ENCODE results near the gene CEACAM5. TPM values are rescaled to one million over a fixed set of nuclear protein-coding genes. Genes with fewer than 3 reads are reported as not detected.

CEACAM5 gene
- total RNA-seq, 1 donor from 2014 or later = not detected

DNA sequence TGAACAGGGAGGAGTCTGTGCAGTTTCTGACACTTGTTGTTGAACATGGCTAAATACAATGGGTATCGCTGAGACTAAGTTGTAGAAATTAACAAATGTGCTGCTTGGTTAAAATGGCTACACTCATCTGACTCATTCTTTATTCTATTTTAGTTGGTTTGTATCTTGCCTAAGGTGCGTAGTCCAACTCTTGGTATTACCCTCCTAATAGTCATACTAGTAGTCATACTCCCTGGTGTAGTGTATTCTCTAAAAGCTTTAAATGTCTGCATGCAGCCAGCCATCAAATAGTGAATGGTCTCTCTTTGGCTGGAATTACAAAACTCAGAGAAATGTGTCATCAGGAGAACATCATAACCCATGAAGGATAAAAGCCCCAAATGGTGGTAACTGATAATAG, 63.0 kb downstream of the CEACAM5 start:
- no peak for TF ChIP-seq CTCF (conservative IDR thresholded peaks at IDR 0.05; ENCODE audit: low read depth, low read length)
- H3K4me3 ChIP-seq (ENCODE audit: low read depth, low read length) = no peak overlapping the region
- DNase-seq (ENCODE audit: low read depth) = no peak

DNA sequence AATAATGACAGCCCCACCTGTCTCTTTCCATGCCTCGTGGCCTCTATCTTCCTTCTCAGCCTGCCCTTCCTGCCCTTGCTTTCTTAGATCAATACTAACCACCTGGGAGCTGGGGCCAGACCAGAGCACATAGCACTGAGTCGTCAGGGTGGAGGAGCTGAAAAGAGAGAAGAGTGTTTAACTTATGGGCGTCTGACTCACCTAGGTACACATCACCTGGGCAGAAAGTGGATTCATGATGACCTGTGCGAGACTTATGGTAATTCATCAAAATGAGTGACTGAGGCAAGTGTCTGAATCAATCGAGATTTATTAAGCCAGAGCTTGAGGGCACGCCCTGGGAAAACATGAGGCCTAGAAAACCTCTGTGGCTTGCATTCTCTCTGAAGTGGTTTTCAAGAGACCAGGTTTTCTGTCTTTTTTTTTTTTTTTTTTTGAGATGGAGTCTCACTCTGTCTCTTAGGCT, 66.1 kb downstream of the CEACAM5 start:
- no peak overlapping the region for H3K4me3 ChIP-seq (ENCODE audit: low read depth, low read length)
- DNase-seq (ENCODE audit: low read depth) = no peak

DNA sequence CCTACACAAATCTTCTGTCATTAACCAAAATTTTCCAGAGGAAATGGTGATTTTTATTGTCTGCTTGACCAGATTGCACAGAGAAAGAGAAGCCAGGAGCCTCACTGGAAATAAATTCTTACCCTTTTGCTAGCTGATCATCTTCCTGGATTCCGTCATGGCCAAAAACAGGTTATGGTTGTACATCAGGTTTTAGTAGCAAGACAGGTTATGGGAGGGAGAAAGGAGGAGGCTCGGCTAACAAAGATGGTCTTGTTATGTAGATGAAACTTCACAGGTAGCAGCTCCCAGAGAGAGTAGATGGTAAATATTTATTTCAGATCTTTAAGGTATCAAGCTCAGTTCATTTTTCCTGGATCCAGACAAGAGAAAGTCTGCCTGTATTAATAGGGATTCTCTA, 68.3 kb downstream of the CEACAM5 start:
- no peak for TF ChIP-seq CTCF (conservative IDR thresholded peaks at IDR 0.05; ENCODE audit: low read depth, low read length)
- DNase-seq (ENCODE audit: low read depth) = no peak
- no peak overlapping the region for H3K4me3 ChIP-seq (ENCODE audit: low read depth, low read length)

More for the DNA sequence above, 66.1 kb downstream of the CEACAM5 start:
- no peak for TF ChIP-seq CTCF (conservative IDR thresholded peaks at IDR 0.05; ENCODE audit: low read depth, low read length)

Other genes with a start within 250 kb of the CEACAM5 start
- gene CEACAM21, start 132.5 kb upstream of the CEACAM5 start, total RNA-seq = not detected in 2 replicates
- not detected in 2 replicates for gene CEACAM4, start 81.6 kb upstream of the CEACAM5 start, total RNA-seq
- gene CEACAM7, start 20.4 kb upstream of the CEACAM5 start, total RNA-seq = not detected in 2 replicates
- gene CEACAM6, start 46.9 kb downstream of the CEACAM5 start, total RNA-seq = under 0.01 and 1.1 TPM in 2 replicates
- gene CEACAM3, start 88.0 kb downstream of the CEACAM5 start, total RNA-seq = not detected in 2 replicates
- gene LYPD4, start 136.1 kb downstream of the CEACAM5 start, total RNA-seq = not detected in 2 replicates
- gene DMRTC2, start 136.4 kb downstream of the CEACAM5 start, total RNA-seq = not detected in 2 replicates
- 1,573 and 1,845 TPM in 2 replicates for gene RPS19, start 151.6 kb downstream of the CEACAM5 start, total RNA-seq
- not detected in 2 replicates for gene CD79A, start 168.7 kb downstream of the CEACAM5 start, total RNA-seq
- gene ARHGEF1, start 174.6 kb downstream of the CEACAM5 start, total RNA-seq = 65.9 and 79.5 TPM in 2 replicates
- gene ERFL, start 219.8 kb downstream of the CEACAM5 start, total RNA-seq = not detected in 2 replicates

All from epithelial cell of proximal tubule (primary cell).